C4-2B (cell line): Measurements from ENCODE around the gene KIF25.
"Not testable (repeated sequence)": the region's sequence is repeated elsewhere in the genome, so short reads cannot be mapped to it uniquely, and the experiment has no call there.

Experiments
- H3K27ac ChIP-seq: fragments of 450-650 bp; 2 replicates; pipeline ENCODE4 v1.5.1; 2017
- CTCF ChIP-seq: fragments of 450-650 bp; conservative IDR thresholded peaks from 2 replicates; pipeline ENCODE4 v1.5.1; 2017; ENCODE audit warnings: mild to moderate bottlenecking
- ZFX ChIP-seq: fragments of 450-650 bp; IDR thresholded peaks from 2 replicates; pipeline ENCODE4 v1.6.1; 2017

The KIF25 gene

GRCh38 chr6:168070804-168071203, 73.3 kb downstream of the KIF25 start:
- H3K27ac ChIP-seq: no peak overlapping the region
- TF ChIP-seq CTCF: no peak
- no peak for TF ChIP-seq ZFX

GRCh38 chr6:168071620-168072019, 74.1 kb downstream of the KIF25 start:
- TF ChIP-seq ZFX (no peak), CTCF (peak; percentile 53)
- no peak overlapping the region for H3K27ac ChIP-seq

- TF ChIP-seq CTCF: no peak
- no peak for TF ChIP-seq ZFX
- H3K27ac ChIP-seq: no peak overlapping the region
Measured at GRCh38 chr6:168072261-168072660, 74.8 kb downstream of the KIF25 start.

DNA sequence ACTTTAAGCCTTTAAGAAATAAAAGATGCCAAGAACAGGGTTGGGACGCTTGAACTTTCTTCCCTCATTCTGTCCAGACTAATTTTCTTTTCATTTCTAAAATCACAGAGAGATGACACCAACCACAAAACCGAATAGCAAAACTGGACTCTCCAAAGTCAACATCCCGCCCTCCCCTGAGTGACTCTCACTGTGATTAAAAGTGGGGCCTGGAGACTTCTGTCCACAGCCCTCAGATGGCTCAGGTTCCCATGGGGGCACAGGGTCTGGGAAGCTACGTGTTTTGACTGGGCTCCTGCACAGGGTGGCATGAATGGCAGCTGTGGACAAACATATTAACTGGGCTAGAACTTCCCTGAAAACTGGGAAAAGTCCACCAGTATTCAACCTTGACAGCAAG, 75.3 kb downstream of the KIF25 start:
- no peak overlapping the region for H3K27ac ChIP-seq
- no peak for TF ChIP-seq CTCF
- TF ChIP-seq ZFX: no peak

DNA sequence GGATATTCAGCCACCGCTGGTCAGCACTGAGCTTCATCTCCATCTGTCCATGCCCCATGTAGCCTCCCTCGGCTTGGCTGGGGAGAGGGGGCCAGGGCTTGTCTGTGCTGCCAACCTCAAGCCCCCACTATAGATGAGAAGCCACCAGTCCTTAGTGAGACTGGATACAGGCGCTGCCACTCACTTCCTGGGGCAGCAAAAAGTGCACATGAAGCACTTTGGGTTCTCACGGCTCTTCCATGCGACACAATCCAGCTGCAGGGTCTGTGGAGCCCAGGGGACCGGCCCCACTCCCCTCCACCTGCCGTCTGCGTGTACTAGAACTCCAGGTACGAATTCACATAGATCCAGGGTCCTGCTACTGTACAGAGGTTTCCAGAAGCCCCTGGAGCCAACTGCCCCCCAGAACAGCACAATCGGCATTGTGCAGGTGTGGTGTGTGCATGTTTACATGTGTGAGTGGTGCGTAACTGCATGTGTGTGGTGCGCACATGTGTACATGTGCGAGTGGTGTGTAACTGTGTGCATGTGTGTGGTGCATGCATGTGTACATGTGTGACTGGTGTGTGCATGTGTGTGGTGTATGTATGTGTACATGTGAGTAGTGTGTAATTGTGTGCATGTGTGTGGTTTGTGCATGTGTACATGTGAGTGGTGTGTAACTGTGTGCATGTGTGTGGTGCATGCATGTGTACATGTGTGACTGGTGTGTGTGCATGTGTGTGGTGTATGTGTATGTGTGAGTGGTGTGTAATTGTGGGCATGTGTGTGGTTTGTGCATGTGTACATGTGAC, 76.7 kb downstream of the KIF25 start:
- H3K27ac ChIP-seq: no peak overlapping the region
- TF ChIP-seq CTCF (no peak), ZFX (no peak)

- no peak for TF ChIP-seq ZFX
- TF ChIP-seq CTCF: no peak
- H3K27ac ChIP-seq: no peak overlapping the region
Measured at GRCh38 chr6:168075216-168075615, 77.7 kb downstream of the KIF25 start.

- TF ChIP-seq ZFX (no peak), CTCF (no peak)
- no peak overlapping the region for H3K27ac ChIP-seq
Measured at GRCh38 chr6:168075787-168076202, 78.3 kb downstream of the KIF25 start.

DNA sequence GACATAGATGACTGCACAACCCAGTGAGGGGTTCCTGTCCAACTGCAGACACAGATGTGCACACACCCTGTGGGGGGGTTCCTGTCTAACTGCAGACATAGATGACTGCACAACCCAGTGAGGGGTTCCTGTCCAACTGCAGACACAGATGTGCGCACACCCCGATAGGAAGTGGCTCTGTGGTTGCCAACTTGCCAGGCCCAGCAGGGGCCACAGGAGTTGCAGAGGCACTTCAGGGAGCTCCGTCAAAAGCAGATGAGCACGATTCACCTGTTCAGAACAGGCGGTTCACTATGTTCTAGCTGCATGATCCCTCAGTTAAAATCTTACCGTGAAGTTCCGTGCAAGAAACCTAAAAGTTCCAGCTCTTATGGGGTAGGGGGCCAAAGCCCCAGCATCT, 79.9 kb downstream of the KIF25 start:
- H3K27ac ChIP-seq: not testable (repeated sequence)
